Keratinocyte (primary cell): ENCODE results near the gene TMCO4. TPM values are rescaled to one million over a fixed set of nuclear protein-coding genes. Genes with fewer than 3 reads are reported as not detected.

Experiments used
- DNase-seq: peaks from one replicate; pipeline ENCODE4 v3.0.0-alpha.2; 2011; ENCODE audit warnings: low read depth, missing footprints, low spot score
- FAIRE-seq: peaks from 2 replicates; lab custom pipeline; 2011; peaks lifted over from hg19 to GRCh38; lab: Jason Lieb, UNC
- H2AFZ ChIP-seq: 2 replicates; pipeline ENCODE4 v1.6.0; 2012; ENCODE audit warnings: low read length, control low read depth, inconsistent platforms; ENCODE audit not compliant: control insufficient read depth
- H3K27ac ChIP-seq: 2 replicates; pipeline ENCODE4 v1.5.1; 2011; ENCODE audit warnings: low read length; ENCODE audit not compliant: control insufficient read depth, insufficient read depth
- H3K27me3 ChIP-seq: 3 replicates; pipeline ENCODE4 v1.6.0; 2011; ENCODE audit warnings: low read length; ENCODE audit not compliant: control insufficient read depth, insufficient read depth; ENCODE audit errors: extremely low read depth
- H3K36me3 ChIP-seq, 2 experiments: 2 replicates in 1 of 2; 3 replicates in 1 of 2; pipeline ENCODE4 v1.5.1; 2011; ENCODE audit warnings: low read length in 2 of 2, mild to moderate bottlenecking in 1 of 2; ENCODE audit not compliant: control insufficient read depth in 2 of 2, insufficient read depth in 2 of 2; ENCODE audit errors: extremely low read depth in 1 of 2
- H3K4me1 ChIP-seq: 3 replicates; pipeline ENCODE4 v1.5.1; 2011; ENCODE audit warnings: low read length; ENCODE audit not compliant: control insufficient read depth, insufficient read depth; ENCODE audit errors: extremely low read depth
- H3K4me2 ChIP-seq: 3 replicates; pipeline ENCODE4 v1.6.0; 2011; ENCODE audit warnings: low read depth, low read length; ENCODE audit not compliant: control insufficient read depth, insufficient read depth; ENCODE audit errors: extremely low read depth
- H3K4me3 ChIP-seq, 3 experiments: fragments of 200-600 bp in 1 of 3; sonication (generic) in 1 of 3; 2 replicates in 2 of 3; 3 replicates in 1 of 3; pipeline ENCODE4 v1.5.1; 2011 to 2016; ENCODE audit warnings: low read length in 3 of 3, mild to moderate bottlenecking in 3 of 3, control low read depth in 2 of 3, inconsistent platforms in 1 of 3, low read depth in 1 of 3, mixed read lengths in 1 of 3, mixed run types in 1 of 3, moderate library complexity in 1 of 3; ENCODE audit not compliant: control insufficient read depth in 2 of 3, insufficient read depth in 2 of 3; ENCODE audit errors: extremely low read depth in 1 of 3
- H3K79me2 ChIP-seq: 2 replicates; pipeline ENCODE4 v1.6.0; 2012; ENCODE audit warnings: low read length; ENCODE audit not compliant: control insufficient read depth, insufficient read depth
- H3K9ac ChIP-seq: 3 replicates; pipeline ENCODE4 v1.6.0; 2011; ENCODE audit warnings: low read length; ENCODE audit not compliant: control insufficient read depth, insufficient read depth; ENCODE audit errors: extremely low read depth
- H3K9me1 ChIP-seq: 3 replicates; pipeline ENCODE4 v1.6.0; 2011; ENCODE audit warnings: low read length; ENCODE audit not compliant: control insufficient read depth, insufficient read depth; ENCODE audit errors: extremely low read depth
- H3K9me3 ChIP-seq: 2 replicates; pipeline ENCODE4 v1.5.1; 2012; ENCODE audit warnings: low read depth, low read length; ENCODE audit not compliant: control insufficient read depth
- H4K20me1 ChIP-seq: 3 replicates; pipeline ENCODE4 v1.6.0; 2011; ENCODE audit warnings: low read length; ENCODE audit not compliant: control insufficient read depth, insufficient read depth; ENCODE audit errors: extremely low read depth
- EZH2 ChIP-seq: IDR thresholded peaks from one replicate; pipeline ENCODE4 v1.6.1; 2012; ENCODE audit warnings: inconsistent platforms, mild to moderate bottlenecking, low read length, moderate library complexity
- dilution Hi-C: fragments of 300-500 bp; cut with MboI; formaldehyde crosslinking; loops from one replicate; pipeline ENCODE4 v1.7.0; 2020; ENCODE audit warnings: low sequenced_read_pairs; ENCODE audit not compliant: extremely low pct_ligation_motif_present
- polyA plus RNA-seq, 5 experiments: library from polyadenylated mRNA; depleted of rRNA in 3 of 5; stranded (reverse) in 3 of 5; stranded (forward) in 1 of 5; unstranded in 1 of 5; fragments of >200 nt; gene quantifications; 1 replicate in 1 of 5; 2 replicates in 3 of 5; 3 replicates in 1 of 5; pipeline versions ENCODE4 v1.2.1 to v1.2.3, GENCODE V29; 2011 to 2012; ENCODE audit warnings: missing spikeins in 2 of 5, low read depth in 1 of 5, low replicate concordance in 1 of 5
- TF ChIP-seq, protein P1 (sequence below), 3 experiments: IDR thresholded peaks in 1 of 3; conservative IDR thresholded peaks in 1 of 3; optimal IDR thresholded peaks in 1 of 3; 2 replicates in 2 of 3; 3 replicates in 1 of 3; pipeline versions ENCODE3 to v1.5.1; 2011; ENCODE audit warnings: low read length in 3 of 3, mild to moderate bottlenecking in 3 of 3, moderate library complexity in 2 of 3, control low read depth in 1 of 3, inconsistent platforms in 1 of 3; ENCODE audit not compliant: insufficient read depth in 2 of 3; ENCODE audit errors: extremely low read depth in 1 of 3

The TMCO4 gene
- polyA plus RNA-seq, 1 donor (not counting 4 experiments of a cell fraction or from before 2014, with no cell fraction given), result 1.2 TPM

DNA sequence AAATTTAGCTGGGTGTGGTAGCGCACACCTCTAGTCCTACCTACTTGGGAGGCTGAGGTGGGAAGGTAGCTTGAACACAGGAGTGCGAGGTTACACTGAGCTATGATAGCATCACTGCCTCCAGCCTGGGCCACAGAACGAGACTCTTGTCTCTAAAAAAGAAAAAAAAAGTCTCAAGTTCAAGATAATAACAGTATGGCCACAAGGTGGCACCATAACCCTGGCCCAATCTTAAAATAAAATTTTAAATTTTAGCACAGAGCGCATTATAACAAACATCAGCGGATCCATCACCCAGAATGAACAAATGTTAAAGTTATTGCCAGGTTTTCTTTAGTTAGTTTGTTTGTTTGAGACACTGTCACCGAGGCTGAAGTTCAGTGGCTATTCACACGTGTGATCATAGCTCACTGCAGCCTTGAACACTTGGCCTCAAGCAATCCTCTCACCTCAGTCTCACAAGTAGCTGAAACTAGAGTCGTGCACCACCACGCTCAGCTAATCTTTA, 137.9 kb downstream of the TMCO4 start:
- TF ChIP-seq, protein P1, sequence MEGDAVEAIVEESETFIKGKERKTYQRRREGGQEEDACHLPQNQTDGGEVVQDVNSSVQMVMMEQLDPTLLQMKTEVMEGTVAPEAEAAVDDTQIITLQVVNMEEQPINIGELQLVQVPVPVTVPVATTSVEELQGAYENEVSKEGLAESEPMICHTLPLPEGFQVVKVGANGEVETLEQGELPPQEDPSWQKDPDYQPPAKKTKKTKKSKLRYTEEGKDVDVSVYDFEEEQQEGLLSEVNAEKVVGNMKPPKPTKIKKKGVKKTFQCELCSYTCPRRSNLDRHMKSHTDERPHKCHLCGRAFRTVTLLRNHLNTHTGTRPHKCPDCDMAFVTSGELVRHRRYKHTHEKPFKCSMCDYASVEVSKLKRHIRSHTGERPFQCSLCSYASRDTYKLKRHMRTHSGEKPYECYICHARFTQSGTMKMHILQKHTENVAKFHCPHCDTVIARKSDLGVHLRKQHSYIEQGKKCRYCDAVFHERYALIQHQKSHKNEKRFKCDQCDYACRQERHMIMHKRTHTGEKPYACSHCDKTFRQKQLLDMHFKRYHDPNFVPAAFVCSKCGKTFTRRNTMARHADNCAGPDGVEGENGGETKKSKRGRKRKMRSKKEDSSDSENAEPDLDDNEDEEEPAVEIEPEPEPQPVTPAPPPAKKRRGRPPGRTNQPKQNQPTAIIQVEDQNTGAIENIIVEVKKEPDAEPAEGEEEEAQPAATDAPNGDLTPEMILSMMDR (optimal IDR thresholded peaks at IDR 0.05 in 1 of 3, IDR thresholded peaks at IDR 0.05 in 1 of 3, conservative IDR thresholded peaks at IDR 0.05 in 1 of 3; ENCODE audit: extremely low read depth in 1 of 3, insufficient read depth in 2 of 3, low read length in 3 of 3), result peak in 2 of 3 experiments; percentile 65
- no peak for TF ChIP-seq EZH2
- no peaks in the 10 kb centered on the region for H3K9me1 ChIP-seq
- no peak overlapping the region for H3K27ac ChIP-seq
- H3K4me1 ChIP-seq, result peaks cover 10% of the 10 kb centered on the region
- H3K36me3 ChIP-seq, result peaks cover 0 to 6% of the 10 kb centered on the region in 2 experiments
- peak; percentile 68 for FAIRE-seq
- DNase-seq, result no peak
- no peak overlapping the region for H3K4me2 ChIP-seq
- H3K4me3 ChIP-seq, result no peak overlapping the region
- H3K9ac ChIP-seq, result no peak overlapping the region
- H2AFZ ChIP-seq, result no peak overlapping the region
- H3K79me2 ChIP-seq, result no peaks in the 10 kb centered on the region
- dilution Hi-C loops, result no loop called here
- peaks cover 2% of the 10 kb centered on the region for H4K20me1 ChIP-seq
- H3K9me3 ChIP-seq, result no peaks in the 10 kb centered on the region
- peaks cover 36% of the 10 kb centered on the region for H3K27me3 ChIP-seq

DNA sequence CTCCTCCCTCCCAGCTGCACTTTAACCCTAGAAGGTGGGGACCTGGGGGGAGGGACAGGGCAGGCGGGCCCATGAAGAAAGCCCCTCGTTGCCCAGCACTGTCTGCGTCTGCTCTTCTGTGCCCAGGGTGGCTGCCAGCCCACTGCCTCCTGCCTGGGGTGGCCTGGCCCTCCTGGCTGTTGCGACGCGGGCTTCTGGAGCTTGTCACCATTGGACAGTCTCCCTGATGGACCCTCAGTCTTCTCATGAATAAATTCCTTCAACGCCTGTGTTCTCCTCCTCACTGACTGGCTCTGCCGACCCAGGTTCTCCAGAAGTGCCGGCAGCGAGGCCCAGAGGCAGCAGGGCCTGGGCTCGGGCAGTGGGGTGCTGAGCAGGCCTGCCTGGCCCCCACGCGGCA, 141.5 kb downstream of the TMCO4 start:
- peaks cover 2% of the 10 kb centered on the region for H4K20me1 ChIP-seq
- FAIRE-seq (no peak), DNase-seq (no peak)
- H3K36me3 ChIP-seq, result peaks cover 0 to 11% of the 10 kb centered on the region in 2 experiments
- H3K9ac ChIP-seq, result no peak overlapping the region
- H3K27ac ChIP-seq, result no peak overlapping the region
- H2AFZ ChIP-seq, result no peak overlapping the region
- no peak overlapping the region for H3K4me3 ChIP-seq
- TF ChIP-seq, protein P1 (optimal IDR thresholded peaks at IDR 0.05 in 1 of 3, IDR thresholded peaks at IDR 0.05 in 1 of 3, conservative IDR thresholded peaks at IDR 0.05 in 1 of 3; ENCODE audit: extremely low read depth in 1 of 3, insufficient read depth in 2 of 3, low read length in 3 of 3), result no peak
- no peak for TF ChIP-seq EZH2
- H3K9me1 ChIP-seq, result no peaks in the 10 kb centered on the region
- peaks cover 9% of the 10 kb centered on the region for H3K79me2 ChIP-seq
- H3K27me3 ChIP-seq, result peaks cover 4% of the 10 kb centered on the region
- H3K4me2 ChIP-seq, result no peak overlapping the region
- peaks cover 22% of the 10 kb centered on the region for H3K4me1 ChIP-seq
- dilution Hi-C loops, result no loop called here
- H3K9me3 ChIP-seq, result no peaks in the 10 kb centered on the region
